ENCODE measurements around the gene SNAPC4.

DNA sequence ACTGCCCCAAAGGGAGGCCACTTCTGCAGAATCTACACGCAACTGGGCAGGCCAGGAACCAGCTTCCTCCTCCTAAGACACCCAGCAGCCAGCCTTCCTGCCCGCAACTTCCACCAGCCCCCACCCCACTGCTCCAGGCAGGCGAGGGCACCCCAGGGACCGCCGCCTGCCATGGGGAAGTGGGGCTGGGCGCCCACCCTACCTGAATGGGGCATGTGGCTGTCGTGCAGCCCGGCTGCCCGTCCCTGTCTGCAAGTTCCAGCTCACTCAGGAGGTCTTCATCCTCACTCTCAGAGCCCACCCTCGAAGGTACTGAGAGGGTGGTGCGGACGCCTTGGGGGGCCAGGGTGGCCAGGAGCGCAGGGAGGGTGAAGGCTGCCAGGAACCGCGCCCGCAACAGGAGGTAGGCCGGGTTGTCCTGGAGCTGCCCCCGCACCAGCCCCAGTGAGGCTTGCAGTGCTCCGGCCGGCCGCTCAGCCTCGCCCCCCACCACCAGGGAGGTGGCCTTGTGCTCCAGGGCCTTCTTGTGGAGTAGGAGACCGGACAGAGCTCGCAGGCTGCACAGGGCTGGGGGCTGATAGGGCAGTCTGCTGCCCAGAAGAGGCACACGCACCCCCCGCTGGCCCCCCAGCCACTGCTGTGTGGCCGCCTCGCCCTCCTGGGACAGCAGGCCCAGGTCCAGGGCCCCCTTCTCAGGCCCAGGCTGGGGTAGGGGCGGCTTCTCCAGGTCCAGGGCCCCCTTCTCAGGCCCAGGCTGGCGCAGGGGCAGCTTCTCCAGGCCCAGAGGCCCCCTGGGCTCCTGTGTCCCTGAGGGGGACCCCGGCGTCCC is 22.4 kb downstream of the SNAPC4 start:
- TF ChIP-seq POLR2AphosphoS5 (IDR thresholded peaks at IDR 0.05) (no peak), EP300 (conservative IDR thresholded peaks at IDR 0.05; ENCODE audit: poor library complexity, severe bottlenecking) (no peak), TAF1 (IDR thresholded peaks at IDR 0.05; ENCODE audit: low read depth) (no peak), MXI1 (conservative IDR thresholded peaks at IDR 0.05; ENCODE audit: poor library complexity, severe bottlenecking) (no peak)
- TF ChIP-seq, protein P1, sequence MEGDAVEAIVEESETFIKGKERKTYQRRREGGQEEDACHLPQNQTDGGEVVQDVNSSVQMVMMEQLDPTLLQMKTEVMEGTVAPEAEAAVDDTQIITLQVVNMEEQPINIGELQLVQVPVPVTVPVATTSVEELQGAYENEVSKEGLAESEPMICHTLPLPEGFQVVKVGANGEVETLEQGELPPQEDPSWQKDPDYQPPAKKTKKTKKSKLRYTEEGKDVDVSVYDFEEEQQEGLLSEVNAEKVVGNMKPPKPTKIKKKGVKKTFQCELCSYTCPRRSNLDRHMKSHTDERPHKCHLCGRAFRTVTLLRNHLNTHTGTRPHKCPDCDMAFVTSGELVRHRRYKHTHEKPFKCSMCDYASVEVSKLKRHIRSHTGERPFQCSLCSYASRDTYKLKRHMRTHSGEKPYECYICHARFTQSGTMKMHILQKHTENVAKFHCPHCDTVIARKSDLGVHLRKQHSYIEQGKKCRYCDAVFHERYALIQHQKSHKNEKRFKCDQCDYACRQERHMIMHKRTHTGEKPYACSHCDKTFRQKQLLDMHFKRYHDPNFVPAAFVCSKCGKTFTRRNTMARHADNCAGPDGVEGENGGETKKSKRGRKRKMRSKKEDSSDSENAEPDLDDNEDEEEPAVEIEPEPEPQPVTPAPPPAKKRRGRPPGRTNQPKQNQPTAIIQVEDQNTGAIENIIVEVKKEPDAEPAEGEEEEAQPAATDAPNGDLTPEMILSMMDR (IDR thresholded peaks at IDR 0.05; ENCODE audit: poor library complexity, severe bottlenecking), result no peak
- TF ChIP-seq, protein P2, sequence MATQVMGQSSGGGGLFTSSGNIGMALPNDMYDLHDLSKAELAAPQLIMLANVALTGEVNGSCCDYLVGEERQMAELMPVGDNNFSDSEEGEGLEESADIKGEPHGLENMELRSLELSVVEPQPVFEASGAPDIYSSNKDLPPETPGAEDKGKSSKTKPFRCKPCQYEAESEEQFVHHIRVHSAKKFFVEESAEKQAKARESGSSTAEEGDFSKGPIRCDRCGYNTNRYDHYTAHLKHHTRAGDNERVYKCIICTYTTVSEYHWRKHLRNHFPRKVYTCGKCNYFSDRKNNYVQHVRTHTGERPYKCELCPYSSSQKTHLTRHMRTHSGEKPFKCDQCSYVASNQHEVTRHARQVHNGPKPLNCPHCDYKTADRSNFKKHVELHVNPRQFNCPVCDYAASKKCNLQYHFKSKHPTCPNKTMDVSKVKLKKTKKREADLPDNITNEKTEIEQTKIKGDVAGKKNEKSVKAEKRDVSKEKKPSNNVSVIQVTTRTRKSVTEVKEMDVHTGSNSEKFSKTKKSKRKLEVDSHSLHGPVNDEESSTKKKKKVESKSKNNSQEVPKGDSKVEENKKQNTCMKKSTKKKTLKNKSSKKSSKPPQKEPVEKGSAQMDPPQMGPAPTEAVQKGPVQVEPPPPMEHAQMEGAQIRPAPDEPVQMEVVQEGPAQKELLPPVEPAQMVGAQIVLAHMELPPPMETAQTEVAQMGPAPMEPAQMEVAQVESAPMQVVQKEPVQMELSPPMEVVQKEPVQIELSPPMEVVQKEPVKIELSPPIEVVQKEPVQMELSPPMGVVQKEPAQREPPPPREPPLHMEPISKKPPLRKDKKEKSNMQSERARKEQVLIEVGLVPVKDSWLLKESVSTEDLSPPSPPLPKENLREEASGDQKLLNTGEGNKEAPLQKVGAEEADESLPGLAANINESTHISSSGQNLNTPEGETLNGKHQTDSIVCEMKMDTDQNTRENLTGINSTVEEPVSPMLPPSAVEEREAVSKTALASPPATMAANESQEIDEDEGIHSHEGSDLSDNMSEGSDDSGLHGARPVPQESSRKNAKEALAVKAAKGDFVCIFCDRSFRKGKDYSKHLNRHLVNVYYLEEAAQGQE (IDR thresholded peaks at IDR 0.05; ENCODE audit: borderline replicate concordance), result no peak

Measured in neural cell (in vitro differentiated cells).